Lung (tissue), 12 donors: Measurements from ENCODE around the gene HEATR3. TPM values are rescaled to one million over a fixed set of nuclear protein-coding genes. Genes with fewer than 3 reads are reported as not detected.
A peak's percentile ranks its signal among the peaks of the same experiment; 100 is the strongest.

Experiments used
- ATAC-seq: fragments of 200-7000 bp; cut with Tn5 transposase; one replicate; pipeline ENCODE4 v1.9.1; 2020; ENCODE audit warnings: moderate number of reproducible peaks; ENCODE audit not compliant: insufficient read depth, low FRiP score
- DNase-seq, 3 donors: peaks; one replicate each; pipeline ENCODE4 v3.0.0-alpha.2; 2013 to 2017
- H3K27ac ChIP-seq, 2 donors: one replicate each; pipeline ENCODE4 v1.5.1; 2013; ENCODE audit warnings: mild to moderate bottlenecking in 2 of 2, moderate library complexity in 2 of 2, control low read depth in 1 of 2, inconsistent platforms in 1 of 2, low read depth in 1 of 2, low read length in 1 of 2
- H3K27me3 ChIP-seq, 3 donors: one replicate each; pipeline ENCODE4 v1.5.1; 2013; ENCODE audit warnings: low read length in 2 of 3; ENCODE audit not compliant: control insufficient read depth in 3 of 3, insufficient read depth in 3 of 3
- H3K36me3 ChIP-seq, 4 donors: one replicate each; pipeline ENCODE4 v1.5.1; 2013; ENCODE audit warnings: low read length in 4 of 4, mild to moderate bottlenecking in 1 of 4, moderate library complexity in 1 of 4; ENCODE audit not compliant: control insufficient read depth in 4 of 4, insufficient read depth in 4 of 4
- H3K4me1 ChIP-seq, 5 donors: one replicate each; pipeline ENCODE4 v1.5.1; 2013; ENCODE audit warnings: low read length in 5 of 5, mild to moderate bottlenecking in 2 of 5, moderate library complexity in 1 of 5; ENCODE audit not compliant: control insufficient read depth in 5 of 5, insufficient read depth in 5 of 5
- H3K4me3 ChIP-seq: one replicate; pipeline ENCODE4 v1.5.1; 2013; ENCODE audit warnings: mild to moderate bottlenecking, control low read depth, moderate library complexity
- H3K9ac ChIP-seq, 2 donors: one replicate each; pipeline ENCODE4 v1.5.1; 2013; ENCODE audit warnings: low read length in 2 of 2, control low read depth in 1 of 2; ENCODE audit not compliant: insufficient read depth in 1 of 2
- H3K9me3 ChIP-seq, 4 donors: one replicate each; pipeline ENCODE4 v1.5.1; 2013; ENCODE audit warnings: low read length in 3 of 4, mild to moderate bottlenecking in 1 of 4, moderate library complexity in 1 of 4; ENCODE audit not compliant: control insufficient read depth in 4 of 4, insufficient read depth in 3 of 4
- CTCF ChIP-seq: IDR thresholded peaks from 2 replicates; pipeline ENCODE4 v1.5.1; 2012; ENCODE audit warnings: mild to moderate bottlenecking; ENCODE audit errors: control extremely low read depth, extremely low read depth
- WGBS, 2 donors: extraction: QIAGEN DNeasy Blood & Tissue Kit; methylation state at CpG; one replicate each; pipeline ENCODE4 v1.1.7; 2013; 5-methylcytosine and 5-hydroxymethylcytosine counted together
- polyA plus RNA-seq, 2 donors: library from polyadenylated mRNA; stranded (reverse); fragments of 200-250 nt; gene quantifications; one replicate each; pipeline ENCODE4 v1.2.1, GENCODE V29; 2013
- total RNA-seq, 2 donors: library from RNA; depleted of rRNA in 1 of 2; stranded (reverse); fragments of >200 nt in 1 of 2; gene quantifications; one replicate each; pipeline ENCODE4 v1.2.1, GENCODE V29; 2014 to 2021
- donor health status: control.
- donor health status: control.
- donor health status: Bipolar disorder and iron deficiency.
- donor health status: healthy.
- donor health status: DM: yes; HTN: yes; CAD: no.

The HEATR3 gene
- total and polyA plus RNA-seq, 4 donors, result 8.7 to 29.9 (median 14.1) TPM

DNA sequence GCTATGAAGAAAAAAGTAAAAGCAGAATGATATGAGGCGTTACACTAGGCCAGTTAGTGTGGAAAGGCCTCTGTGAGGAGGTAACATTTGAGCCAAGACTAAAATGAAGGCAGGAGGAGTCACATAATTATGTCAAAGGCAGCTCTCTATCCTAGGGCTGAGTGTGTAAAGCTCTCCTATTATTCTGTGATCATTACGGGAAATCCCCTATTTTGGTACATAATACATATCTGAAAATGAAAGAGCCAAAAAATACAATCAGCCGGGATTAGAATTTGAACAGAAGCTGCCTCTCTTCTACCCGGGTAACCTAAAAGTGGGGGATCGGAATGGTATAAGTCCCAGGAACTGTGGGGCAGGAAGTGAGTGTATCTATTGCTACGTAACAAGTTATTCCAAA lies 27.1 kb downstream of the HEATR3 start:
- no peaks in the 10 kb centered on the region for H3K9me3 ChIP-seq
- ATAC-seq (no peak), DNase-seq (no peak)
- H3K36me3 ChIP-seq, result peaks cover 0 to 17% (median 4%) of the 10 kb centered on the region in 4 donors
- 96 to 97% methylated on average over 6 of the region's 6 CpGs for WGBS, 2 donors
- H3K4me1 ChIP-seq, result peaks cover 0 to 3% (median 0%) of the 10 kb centered on the region in 5 donors
- no peak overlapping the region for H3K9ac ChIP-seq
- TF ChIP-seq CTCF, result no peak
- no peak overlapping the region for H3K27ac ChIP-seq
- H3K4me3 ChIP-seq, result no peak overlapping the region
- H3K27me3 ChIP-seq, result no peaks in the 10 kb centered on the region

GRCh38 chr16:50093607-50094539 lies 28.1 kb downstream of the HEATR3 start:
- Histone ChIP-seq H3K9ac (no peak overlapping the region), H3K27me3 (no peaks in the 10 kb centered on the region), H3K9me3 (no peaks in the 10 kb centered on the region), H3K36me3 (peaks cover 0 to 11% (median 4%) of the 10 kb centered on the region in 4 donors), H3K4me3 (no peak overlapping the region), H3K27ac (peak overlapping the region in 1 of 2 donors; percentile 80), H3K4me1 (peaks cover 0 to 3% (median 0%) of the 10 kb centered on the region in 5 donors)
- DNase-seq (peak; percentile 25 to 54 (median 46)), ATAC-seq (peak; percentile 58)
- TF ChIP-seq CTCF, result no peak
- WGBS, 2 donors, result 55 to 65% methylated on average over 12 of the region's 12 CpGs

GRCh38 chr16:50096791-50097190 lies 31.0 kb downstream of the HEATR3 start:
- DNase-seq (no peak), ATAC-seq (no peak)
- 76 to 89% methylated on average over 3 of the region's 3 CpGs for WGBS, 2 donors
- TF ChIP-seq CTCF, result no peak
- no peak overlapping the region for H3K4me3 ChIP-seq
- peaks cover 0 to 3% (median 0%) of the 10 kb centered on the region in 5 donors for H3K4me1 ChIP-seq
- no peaks in the 10 kb centered on the region for H3K9me3 ChIP-seq
- no peak overlapping the region for H3K9ac ChIP-seq
- H3K27ac ChIP-seq, result no peak overlapping the region
- H3K27me3 ChIP-seq, result no peaks in the 10 kb centered on the region
- peaks cover 0 to 26% (median 11%) of the 10 kb centered on the region in 4 donors for H3K36me3 ChIP-seq
